DOHH2 (cell line): ENCODE data around the gene KCNH3.

ENCODE experiments used
- H3F3A ChIP-seq: fragments of 200-600 bp; sonication (generic), shearing (Covaris generic); 2 replicates; pipeline ENCODE4 v1.6.0; 2016; ENCODE audit warnings: antibody characterized with exemption, mild to moderate bottlenecking; ENCODE audit not compliant: control insufficient read depth, insufficient read depth
- H3K27ac ChIP-seq: fragments of 200-600 bp; sonication (generic); 2 replicates; pipeline ENCODE4 v1.5.1; 2014; ENCODE audit warnings: low read depth, mild to moderate bottlenecking, low read length, moderate library complexity
- H3K27me3 ChIP-seq: fragments of 200-600 bp; sonication (generic); 2 replicates; pipeline ENCODE4 v1.6.1; 2014; ENCODE audit warnings: mild to moderate bottlenecking, low read length, mixed read lengths; ENCODE audit not compliant: control insufficient read depth
- H3K36me3 ChIP-seq: fragments of 200-600 bp; sonication (generic); 2 replicates; pipeline ENCODE4 v1.6.1; 2014; ENCODE audit warnings: mild to moderate bottlenecking, low read length, moderate library complexity, mixed read lengths; ENCODE audit not compliant: control insufficient read depth
- H3K4me1 ChIP-seq: fragments of 200-600 bp; sonication (generic); 2 replicates; pipeline ENCODE4 v1.6.1; 2014; ENCODE audit warnings: mild to moderate bottlenecking, low read length, mixed read lengths; ENCODE audit not compliant: control insufficient read depth
- H3K4me2 ChIP-seq: fragments of 200-600 bp; sonication (generic); 2 replicates; pipeline ENCODE4 v1.6.0; 2014; ENCODE audit warnings: mild to moderate bottlenecking, low read length, moderate library complexity
- H3K4me3 ChIP-seq: fragments of 200-600 bp; sonication (generic); 2 replicates; pipeline ENCODE4 v1.5.1; 2014; ENCODE audit warnings: mild to moderate bottlenecking, low read length, mixed read lengths
- H3K79me2 ChIP-seq: fragments of 200-600 bp; sonication (generic); 2 replicates; pipeline ENCODE4 v1.6.1; 2014; ENCODE audit warnings: mild to moderate bottlenecking, low read length, mixed read lengths; ENCODE audit not compliant: control insufficient read depth
- H3K9me2 ChIP-seq: fragments of 200-600 bp; sonication (generic); replicated peaks from 2 replicates; pipeline ENCODE4 v1.6.1; 2014; ENCODE audit warnings: mild to moderate bottlenecking, low read length, mixed read lengths; ENCODE audit not compliant: control insufficient read depth
- H3K9me3 ChIP-seq: fragments of 200-600 bp; sonication (generic); 2 replicates; pipeline ENCODE4 v1.6.1; 2014; ENCODE audit warnings: antibody characterized with exemption, low read length, mixed read lengths; ENCODE audit not compliant: control insufficient read depth, insufficient read depth
- H4K20me1 ChIP-seq: fragments of 200-600 bp; sonication (generic); 2 replicates; pipeline ENCODE4 v1.6.0; 2014; ENCODE audit warnings: low read depth, mild to moderate bottlenecking, antibody characterized with exemption, low read length, moderate library complexity; ENCODE audit not compliant: control insufficient read depth, insufficient read depth
- EZH2phosphoT487 ChIP-seq: fragments of 200-600 bp; sonication (generic); IDR thresholded peaks from 2 replicates; pipeline ENCODE4 v1.6.1; 2017; ENCODE audit warnings: borderline replicate concordance, mild to moderate bottlenecking, antibody characterized with exemption, low read length, moderate library complexity, mixed read lengths
- TF ChIP-seq, protein P1 (sequence below): fragments of 200-600 bp; sonication (generic); IDR thresholded peaks from one replicate; pipeline ENCODE4 v1.5.1; 2014; ENCODE audit warnings: antibody characterized with exemption, mild to moderate bottlenecking, low read depth, low read length; ENCODE audit not compliant: poor library complexity, severe bottlenecking

The KCNH3 gene

DNA sequence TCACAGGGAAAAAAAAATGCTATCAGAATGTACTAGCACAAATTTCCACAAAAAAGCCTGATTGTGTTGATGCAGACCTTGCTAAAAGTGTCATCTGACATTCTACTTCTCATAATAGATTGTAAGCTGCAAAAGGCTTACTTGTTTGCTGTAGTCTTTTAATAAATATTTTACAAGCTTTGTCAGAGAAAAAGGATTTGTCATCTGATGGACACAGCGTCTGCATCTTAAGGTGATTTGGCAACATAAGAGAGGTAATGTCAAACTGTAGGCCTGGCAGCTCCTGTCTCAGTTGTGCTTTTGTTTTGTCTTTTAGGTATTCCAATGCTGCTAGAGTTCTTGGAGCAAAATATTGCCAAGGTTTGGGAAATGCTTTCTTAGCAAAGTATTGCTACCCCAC is 26.3 kb upstream of the KCNH3 start:
- H3K36me3 ChIP-seq: peaks cover 4% of the 10 kb centered on the region; the same call in 1 of the 2 replicates
- H3F3A ChIP-seq: peaks cover 7% of the 10 kb centered on the region; the same call in 1 of the 2 replicates
- TF ChIP-seq, protein P1, sequence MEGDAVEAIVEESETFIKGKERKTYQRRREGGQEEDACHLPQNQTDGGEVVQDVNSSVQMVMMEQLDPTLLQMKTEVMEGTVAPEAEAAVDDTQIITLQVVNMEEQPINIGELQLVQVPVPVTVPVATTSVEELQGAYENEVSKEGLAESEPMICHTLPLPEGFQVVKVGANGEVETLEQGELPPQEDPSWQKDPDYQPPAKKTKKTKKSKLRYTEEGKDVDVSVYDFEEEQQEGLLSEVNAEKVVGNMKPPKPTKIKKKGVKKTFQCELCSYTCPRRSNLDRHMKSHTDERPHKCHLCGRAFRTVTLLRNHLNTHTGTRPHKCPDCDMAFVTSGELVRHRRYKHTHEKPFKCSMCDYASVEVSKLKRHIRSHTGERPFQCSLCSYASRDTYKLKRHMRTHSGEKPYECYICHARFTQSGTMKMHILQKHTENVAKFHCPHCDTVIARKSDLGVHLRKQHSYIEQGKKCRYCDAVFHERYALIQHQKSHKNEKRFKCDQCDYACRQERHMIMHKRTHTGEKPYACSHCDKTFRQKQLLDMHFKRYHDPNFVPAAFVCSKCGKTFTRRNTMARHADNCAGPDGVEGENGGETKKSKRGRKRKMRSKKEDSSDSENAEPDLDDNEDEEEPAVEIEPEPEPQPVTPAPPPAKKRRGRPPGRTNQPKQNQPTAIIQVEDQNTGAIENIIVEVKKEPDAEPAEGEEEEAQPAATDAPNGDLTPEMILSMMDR: no peak
- TF ChIP-seq EZH2phosphoT487: no peak
- no peaks in the 10 kb centered on the region for H3K9me3 ChIP-seq
- peaks cover 4% of the 10 kb centered on the region; the same call in 1 of the 2 replicates for H3K4me1 ChIP-seq
- no peaks in the 10 kb centered on the region for H4K20me1 ChIP-seq
- H3K4me2 ChIP-seq: no peak overlapping the region
- H3K4me3 ChIP-seq: no peak overlapping the region
- H3K27me3 ChIP-seq: no peaks in the 10 kb centered on the region
- no peaks in the 10 kb centered on the region for H3K79me2 ChIP-seq
- no peaks in the 10 kb centered on the region for H3K9me2 ChIP-seq
- H3K27ac ChIP-seq: no peak overlapping the region

DNA sequence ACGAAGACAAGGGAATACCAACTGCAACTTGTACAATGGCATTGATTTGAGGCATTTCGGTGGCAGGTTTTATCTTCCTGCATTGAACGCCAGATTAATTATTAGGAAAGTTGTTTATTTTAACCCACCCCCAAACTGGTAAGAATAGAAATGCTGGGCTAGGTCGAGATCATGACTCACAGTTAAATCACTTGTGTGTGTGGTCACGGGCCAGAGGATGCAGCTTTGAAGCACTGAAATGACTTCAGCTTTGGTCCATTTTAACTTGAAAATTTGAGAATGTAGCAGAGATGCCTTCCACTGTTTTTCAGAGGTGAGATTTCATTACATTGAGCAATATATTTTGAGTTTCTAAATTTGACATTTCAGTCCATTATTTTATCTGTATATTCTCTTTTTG is 23.6 kb upstream of the KCNH3 start:
- Histone ChIP-seq H3K4me1 (peaks cover 4% of the 10 kb centered on the region; the same call in 1 of the 2 replicates), H4K20me1 (no peaks in the 10 kb centered on the region), H3K36me3 (peaks cover 4% of the 10 kb centered on the region; the same call in 1 of the 2 replicates), H3K79me2 (no peaks in the 10 kb centered on the region), H3K27ac (no peak overlapping the region), H3K4me2 (no peak overlapping the region), H3K27me3 (no peaks in the 10 kb centered on the region), H3K9me2 (no peaks in the 10 kb centered on the region), H3K9me3 (no peaks in the 10 kb centered on the region), H3F3A (peaks cover 7% of the 10 kb centered on the region; the same call in 1 of the 2 replicates), H3K4me3 (no peak overlapping the region)
- TF ChIP-seq EZH2phosphoT487: no peak
- TF ChIP-seq, protein P1: no peak

DNA sequence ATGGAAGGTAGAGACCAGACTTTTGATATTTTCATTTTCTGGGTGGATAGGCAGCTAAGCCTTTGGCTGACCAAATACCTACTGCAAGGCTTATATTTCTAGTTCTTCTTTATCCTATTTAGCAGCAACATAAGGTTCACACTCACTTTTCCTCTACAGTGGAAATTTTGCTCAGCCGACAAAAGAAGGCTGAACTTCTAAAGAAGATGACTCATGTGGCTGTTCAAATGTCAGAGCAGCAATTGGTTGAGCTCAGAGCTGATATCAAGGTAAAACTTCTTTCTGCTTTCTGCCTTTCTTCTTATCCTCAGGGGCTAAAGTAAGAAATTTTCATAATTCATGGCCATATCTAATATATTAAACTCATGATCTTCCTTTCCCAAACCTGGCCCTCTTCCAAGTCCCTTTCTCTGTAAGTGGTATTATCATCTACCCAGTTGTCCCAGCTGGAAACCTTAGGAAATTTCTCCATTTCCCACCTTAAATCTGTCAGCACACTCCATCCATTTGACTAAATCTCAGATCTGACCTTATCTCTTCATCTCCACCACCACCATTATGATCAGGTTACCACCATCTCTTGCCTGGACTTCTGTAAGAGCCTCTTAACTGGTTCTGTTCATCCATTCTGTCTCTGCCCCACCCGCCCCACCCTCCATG is 19.8 kb upstream of the KCNH3 start:
- H3K27ac ChIP-seq: no peak overlapping the region
- H3K27me3 ChIP-seq: no peaks in the 10 kb centered on the region
- no peak overlapping the region for H3K4me2 ChIP-seq
- peaks cover 12% of the 10 kb centered on the region for H3F3A ChIP-seq
- TF ChIP-seq EZH2phosphoT487: no peak
- TF ChIP-seq, protein P1: no peak
- no peaks in the 10 kb centered on the region for H3K9me3 ChIP-seq
- peaks cover 22% of the 10 kb centered on the region for H3K4me1 ChIP-seq
- H3K36me3 ChIP-seq: peaks cover 13% of the 10 kb centered on the region
- H4K20me1 ChIP-seq: no peaks in the 10 kb centered on the region
- H3K79me2 ChIP-seq: no peaks in the 10 kb centered on the region
- H3K9me2 ChIP-seq: no peaks in the 10 kb centered on the region
- no peak overlapping the region for H3K4me3 ChIP-seq
